ENCODE measurements around the gene COL28A1.

COL28A1 gene

DNA sequence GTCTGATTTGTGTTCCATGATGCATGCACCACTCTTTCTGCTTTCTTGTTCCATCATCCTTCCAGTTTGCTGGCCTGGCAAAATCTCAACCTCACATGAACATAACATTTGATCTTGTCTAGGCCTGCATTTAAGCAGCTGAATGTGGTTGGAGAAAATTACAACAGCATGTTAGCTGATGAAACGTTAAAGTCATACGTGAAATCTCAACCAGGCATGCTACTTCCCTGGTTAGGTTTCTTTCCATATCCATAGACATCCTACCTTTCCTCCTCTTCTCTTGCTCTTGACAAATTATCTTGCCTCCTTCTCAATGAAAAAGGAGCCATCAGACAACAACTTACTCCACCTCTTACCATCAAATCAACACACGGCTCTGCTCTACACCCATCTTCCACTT is 199.8 kb downstream of the COL28A1 start:
- TF ChIP-seq ZNF514 (tag by site-specific recombination; IDR thresholded peaks at IDR 0.05) (no peak), ZNF626 (tag by site-specific recombination; IDR thresholded peaks at IDR 0.05) (no peak), EGR2 (tag by site-specific recombination; IDR thresholded peaks at IDR 0.05; ENCODE audit: low read depth) (no peak), GLI2 (tag by site-specific recombination; IDR thresholded peaks at IDR 0.05; ENCODE audit: borderline replicate concordance, low read depth) (no peak), KLF7 (tag by site-specific recombination; IDR thresholded peaks at IDR 0.05; ENCODE audit: borderline replicate concordance) (no peak)
- TF ChIP-seq, protein P1, sequence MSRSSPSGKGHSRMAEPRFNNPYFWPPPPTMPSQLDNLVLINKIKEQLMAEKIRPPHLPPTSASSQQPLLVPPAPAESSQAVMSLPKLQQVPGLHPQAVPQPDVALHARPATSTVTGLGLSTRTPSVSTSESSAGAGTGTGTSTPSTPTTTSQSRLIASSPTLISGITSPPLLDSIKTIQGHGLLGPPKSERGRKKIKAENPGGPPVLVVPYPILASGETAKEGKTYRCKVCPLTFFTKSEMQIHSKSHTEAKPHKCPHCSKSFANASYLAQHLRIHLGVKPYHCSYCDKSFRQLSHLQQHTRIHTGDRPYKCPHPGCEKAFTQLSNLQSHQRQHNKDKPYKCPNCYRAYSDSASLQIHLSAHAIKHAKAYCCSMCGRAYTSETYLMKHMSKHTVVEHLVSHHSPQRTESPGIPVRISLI (tag by site-specific recombination; IDR thresholded peaks at IDR 0.05): no peak
- TF ChIP-seq, protein P2, sequence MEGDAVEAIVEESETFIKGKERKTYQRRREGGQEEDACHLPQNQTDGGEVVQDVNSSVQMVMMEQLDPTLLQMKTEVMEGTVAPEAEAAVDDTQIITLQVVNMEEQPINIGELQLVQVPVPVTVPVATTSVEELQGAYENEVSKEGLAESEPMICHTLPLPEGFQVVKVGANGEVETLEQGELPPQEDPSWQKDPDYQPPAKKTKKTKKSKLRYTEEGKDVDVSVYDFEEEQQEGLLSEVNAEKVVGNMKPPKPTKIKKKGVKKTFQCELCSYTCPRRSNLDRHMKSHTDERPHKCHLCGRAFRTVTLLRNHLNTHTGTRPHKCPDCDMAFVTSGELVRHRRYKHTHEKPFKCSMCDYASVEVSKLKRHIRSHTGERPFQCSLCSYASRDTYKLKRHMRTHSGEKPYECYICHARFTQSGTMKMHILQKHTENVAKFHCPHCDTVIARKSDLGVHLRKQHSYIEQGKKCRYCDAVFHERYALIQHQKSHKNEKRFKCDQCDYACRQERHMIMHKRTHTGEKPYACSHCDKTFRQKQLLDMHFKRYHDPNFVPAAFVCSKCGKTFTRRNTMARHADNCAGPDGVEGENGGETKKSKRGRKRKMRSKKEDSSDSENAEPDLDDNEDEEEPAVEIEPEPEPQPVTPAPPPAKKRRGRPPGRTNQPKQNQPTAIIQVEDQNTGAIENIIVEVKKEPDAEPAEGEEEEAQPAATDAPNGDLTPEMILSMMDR (tag by site-specific recombination; IDR thresholded peaks at IDR 0.05): no peak
- no peaks in the 10 kb centered on the region for H3K9me3 ChIP-seq (ENCODE audit: control insufficient read depth, insufficient read depth, low read depth, low read length)
- H3K4me3 ChIP-seq (ENCODE audit: low read depth, low read length): no peak overlapping the region
- ChIA-PET POLR2A (no interaction called here), CTCF (no interaction called here)
- H3K36me3 ChIP-seq (ENCODE audit: control insufficient read depth in 2 of 2, insufficient read depth in 1 of 2, low read length in 2 of 2): no peaks in the 10 kb centered on the region
- H3K27ac ChIP-seq (ENCODE audit: extremely low read depth, low read depth, low read length): no peak overlapping the region
- no peaks in the 10 kb centered on the region for H3K4me1 ChIP-seq (ENCODE audit: control insufficient read depth, insufficient read depth, low read length)

DNA sequence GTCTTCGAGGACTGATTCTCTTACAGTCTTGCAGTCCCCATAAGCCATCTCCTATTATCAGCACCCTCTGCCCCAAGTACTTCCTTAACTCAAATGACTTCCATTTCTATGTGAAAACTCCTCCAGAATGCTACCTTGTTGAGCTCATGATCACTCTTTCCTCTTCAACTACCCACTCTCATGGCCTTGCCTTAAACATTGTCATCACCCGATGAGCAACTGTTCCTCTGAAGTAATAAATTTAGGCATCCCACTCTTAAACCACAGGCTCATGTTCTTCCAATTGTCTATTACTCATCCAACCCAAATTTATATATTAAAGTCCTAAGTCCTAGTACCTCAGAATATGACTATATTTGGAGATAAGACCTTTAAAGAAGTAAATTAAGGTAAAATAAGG is 200.5 kb downstream of the COL28A1 start:
- Histone ChIP-seq H3K27ac (ENCODE audit: extremely low read depth, low read depth, low read length) (no peak overlapping the region), H3K4me1 (ENCODE audit: control insufficient read depth, insufficient read depth, low read length) (no peaks in the 10 kb centered on the region), H3K36me3 (ENCODE audit: control insufficient read depth in 2 of 2, insufficient read depth in 1 of 2, low read length in 2 of 2) (no peaks in the 10 kb centered on the region), H3K9me3 (ENCODE audit: control insufficient read depth, insufficient read depth, low read depth, low read length) (no peaks in the 10 kb centered on the region), H3K4me3 (ENCODE audit: low read depth, low read length) (no peak overlapping the region)
- CTCF ChIA-PET: no interaction called here
- TF ChIP-seq ZNF623 (tag by site-specific recombination; IDR thresholded peaks at IDR 0.05): no peak
- no peak for TF ChIP-seq MZF1 (tag by site-specific recombination; IDR thresholded peaks at IDR 0.05; ENCODE audit: borderline replicate concordance)
- TF ChIP-seq ZNF350 (tag by site-specific recombination; IDR thresholded peaks at IDR 0.05): no peak
- TF ChIP-seq, protein P3, sequence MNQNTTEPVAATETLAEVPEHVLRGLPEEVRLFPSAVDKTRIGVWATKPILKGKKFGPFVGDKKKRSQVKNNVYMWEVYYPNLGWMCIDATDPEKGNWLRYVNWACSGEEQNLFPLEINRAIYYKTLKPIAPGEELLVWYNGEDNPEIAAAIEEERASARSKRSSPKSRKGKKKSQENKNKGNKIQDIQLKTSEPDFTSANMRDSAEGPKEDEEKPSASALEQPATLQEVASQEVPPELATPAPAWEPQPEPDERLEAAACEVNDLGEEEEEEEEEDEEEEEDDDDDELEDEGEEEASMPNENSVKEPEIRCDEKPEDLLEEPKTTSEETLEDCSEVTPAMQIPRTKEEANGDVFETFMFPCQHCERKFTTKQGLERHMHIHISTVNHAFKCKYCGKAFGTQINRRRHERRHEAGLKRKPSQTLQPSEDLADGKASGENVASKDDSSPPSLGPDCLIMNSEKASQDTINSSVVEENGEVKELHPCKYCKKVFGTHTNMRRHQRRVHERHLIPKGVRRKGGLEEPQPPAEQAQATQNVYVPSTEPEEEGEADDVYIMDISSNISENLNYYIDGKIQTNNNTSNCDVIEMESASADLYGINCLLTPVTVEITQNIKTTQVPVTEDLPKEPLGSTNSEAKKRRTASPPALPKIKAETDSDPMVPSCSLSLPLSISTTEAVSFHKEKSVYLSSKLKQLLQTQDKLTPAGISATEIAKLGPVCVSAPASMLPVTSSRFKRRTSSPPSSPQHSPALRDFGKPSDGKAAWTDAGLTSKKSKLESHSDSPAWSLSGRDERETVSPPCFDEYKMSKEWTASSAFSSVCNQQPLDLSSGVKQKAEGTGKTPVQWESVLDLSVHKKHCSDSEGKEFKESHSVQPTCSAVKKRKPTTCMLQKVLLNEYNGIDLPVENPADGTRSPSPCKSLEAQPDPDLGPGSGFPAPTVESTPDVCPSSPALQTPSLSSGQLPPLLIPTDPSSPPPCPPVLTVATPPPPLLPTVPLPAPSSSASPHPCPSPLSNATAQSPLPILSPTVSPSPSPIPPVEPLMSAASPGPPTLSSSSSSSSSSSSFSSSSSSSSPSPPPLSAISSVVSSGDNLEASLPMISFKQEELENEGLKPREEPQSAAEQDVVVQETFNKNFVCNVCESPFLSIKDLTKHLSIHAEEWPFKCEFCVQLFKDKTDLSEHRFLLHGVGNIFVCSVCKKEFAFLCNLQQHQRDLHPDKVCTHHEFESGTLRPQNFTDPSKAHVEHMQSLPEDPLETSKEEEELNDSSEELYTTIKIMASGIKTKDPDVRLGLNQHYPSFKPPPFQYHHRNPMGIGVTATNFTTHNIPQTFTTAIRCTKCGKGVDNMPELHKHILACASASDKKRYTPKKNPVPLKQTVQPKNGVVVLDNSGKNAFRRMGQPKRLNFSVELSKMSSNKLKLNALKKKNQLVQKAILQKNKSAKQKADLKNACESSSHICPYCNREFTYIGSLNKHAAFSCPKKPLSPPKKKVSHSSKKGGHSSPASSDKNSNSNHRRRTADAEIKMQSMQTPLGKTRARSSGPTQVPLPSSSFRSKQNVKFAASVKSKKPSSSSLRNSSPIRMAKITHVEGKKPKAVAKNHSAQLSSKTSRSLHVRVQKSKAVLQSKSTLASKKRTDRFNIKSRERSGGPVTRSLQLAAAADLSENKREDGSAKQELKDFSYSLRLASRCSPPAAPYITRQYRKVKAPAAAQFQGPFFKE (tag by site-specific recombination; IDR thresholded peaks at IDR 0.05; ENCODE audit: borderline replicate concordance): no peak
- TF ChIP-seq, protein P4, sequence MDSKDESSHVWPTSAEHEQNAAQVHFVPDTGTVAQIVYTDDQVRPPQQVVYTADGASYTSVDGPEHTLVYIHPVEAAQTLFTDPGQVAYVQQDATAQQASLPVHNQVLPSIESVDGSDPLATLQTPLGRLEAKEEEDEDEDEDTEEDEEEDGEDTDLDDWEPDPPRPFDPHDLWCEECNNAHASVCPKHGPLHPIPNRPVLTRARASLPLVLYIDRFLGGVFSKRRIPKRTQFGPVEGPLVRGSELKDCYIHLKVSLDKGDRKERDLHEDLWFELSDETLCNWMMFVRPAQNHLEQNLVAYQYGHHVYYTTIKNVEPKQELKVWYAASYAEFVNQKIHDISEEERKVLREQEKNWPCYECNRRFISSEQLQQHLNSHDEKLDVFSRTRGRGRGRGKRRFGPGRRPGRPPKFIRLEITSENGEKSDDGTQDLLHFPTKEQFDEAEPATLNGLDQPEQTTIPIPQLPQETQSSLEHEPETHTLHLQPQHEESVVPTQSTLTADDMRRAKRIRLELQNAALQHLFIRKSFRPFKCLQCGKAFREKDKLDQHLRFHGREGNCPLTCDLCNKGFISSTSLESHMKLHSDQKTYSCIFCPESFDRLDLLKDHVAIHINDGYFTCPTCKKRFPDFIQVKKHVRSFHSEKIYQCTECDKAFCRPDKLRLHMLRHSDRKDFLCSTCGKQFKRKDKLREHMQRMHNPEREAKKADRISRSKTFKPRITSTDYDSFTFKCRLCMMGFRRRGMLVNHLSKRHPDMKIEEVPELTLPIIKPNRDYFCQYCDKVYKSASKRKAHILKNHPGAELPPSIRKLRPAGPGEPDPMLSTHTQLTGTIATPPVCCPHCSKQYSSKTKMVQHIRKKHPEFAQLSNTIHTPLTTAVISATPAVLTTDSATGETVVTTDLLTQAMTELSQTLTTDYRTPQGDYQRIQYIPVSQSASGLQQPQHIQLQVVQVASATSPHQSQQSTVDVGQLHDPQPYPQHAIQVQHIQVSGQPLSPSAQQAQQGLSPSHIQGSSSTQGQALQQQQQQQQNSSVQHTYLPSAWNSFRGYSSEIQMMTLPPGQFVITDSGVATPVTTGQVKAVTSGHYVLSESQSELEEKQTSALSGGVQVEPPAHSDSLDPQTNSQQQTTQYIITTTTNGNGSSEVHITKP (tag by site-specific recombination; IDR thresholded peaks at IDR 0.05): no peak
- no peak for TF ChIP-seq ZNF837 (tag by site-specific recombination; IDR thresholded peaks at IDR 0.05)
- no peak for TF ChIP-seq ZNF202 (tag by site-specific recombination; IDR thresholded peaks at IDR 0.05; ENCODE audit: borderline replicate concordance)
- POLR2A ChIA-PET: no interaction called here
